ENCODE data around the gene CASKIN1. TPM values are rescaled to one million over a fixed set of nuclear protein-coding genes. Genes with fewer than 3 reads are reported as not detected.

Gene CASKIN1
- total RNA-seq, 4 donors from 2014 or later: 0.71 to 2.2 (median 1.3) TPM

GRCh38 chr16:2165861-2166260 lies 30.5 kb downstream of the CASKIN1 start:
- WGBS, 2 donors: 95 to 98% methylated on average over 11 to 12 of the region's 12 CpGs
- no peak for DNase-seq (ENCODE audit: low spot score in 2 of 2)
- no peak overlapping the region for H3K4me3 ChIP-seq (ENCODE audit: low read depth, poor library complexity, severe bottlenecking)
- TF ChIP-seq POLR2A (IDR thresholded peaks at IDR 0.05) (no peak), CTCF (IDR thresholded peaks at IDR 0.05) (no peak)
- intact Hi-C loops (cut with DNase I; ENCODE audit: low total_unique reads): no loop called here

DNA sequence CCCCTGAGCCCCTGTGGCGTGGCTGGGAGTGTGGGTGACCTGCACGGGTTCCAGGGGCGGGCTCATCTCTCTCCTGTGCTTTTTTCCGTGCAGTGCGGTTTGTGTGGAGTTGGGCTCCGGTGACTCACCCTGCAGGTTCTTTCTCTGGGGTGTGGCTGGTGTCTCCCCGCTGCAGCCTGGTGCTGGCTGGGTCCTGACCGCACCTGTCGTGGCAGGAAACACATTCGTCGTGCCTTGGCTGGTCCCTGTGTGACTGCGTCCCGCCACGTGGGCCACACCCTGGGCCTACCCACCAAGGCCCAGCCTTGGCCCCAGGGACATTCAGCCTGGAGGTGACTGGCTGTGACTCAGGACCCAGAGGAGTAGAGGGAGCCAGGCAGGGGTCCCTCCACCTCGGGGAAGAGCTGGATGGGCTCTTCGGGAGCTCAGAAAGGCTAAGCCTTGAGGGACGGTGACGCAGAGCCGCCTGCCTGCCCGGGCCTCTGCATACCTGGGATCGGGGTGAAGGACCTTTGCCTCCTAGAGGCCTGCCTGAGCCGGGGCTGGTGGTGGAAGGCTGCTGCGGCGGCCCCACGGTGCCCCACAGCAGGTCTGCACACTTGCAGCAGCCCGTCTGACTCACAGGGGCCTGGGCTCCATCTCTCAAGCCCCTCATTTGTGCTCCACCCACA lies 33.1 kb downstream of the CASKIN1 start:
- intact Hi-C loops (cut with DNase I; ENCODE audit: low total_unique reads): no loop called here
- H3K4me3 ChIP-seq (ENCODE audit: low read depth, poor library complexity, severe bottlenecking): no peak overlapping the region
- peak in 1 of 2 donors; percentile 77 for DNase-seq (ENCODE audit: low spot score in 2 of 2)
- 51 to 58% methylated on average over 11 to 25 of the region's 26 CpGs for WGBS, 2 donors
- no peak for TF ChIP-seq POLR2A (IDR thresholded peaks at IDR 0.05)
- no peak for TF ChIP-seq CTCF (IDR thresholded peaks at IDR 0.05)

- TF ChIP-seq CTCF (IDR thresholded peaks at IDR 0.05): no peak
- TF ChIP-seq POLR2A (IDR thresholded peaks at IDR 0.05): no peak
- WGBS, 2 donors: 37 to 62% methylated on average over 12 to 13 of the region's 13 CpGs
- no peak for DNase-seq (ENCODE audit: low spot score in 2 of 2)
- intact Hi-C loops (cut with DNase I; ENCODE audit: low total_unique reads): no loop called here
- no peak overlapping the region for H3K4me3 ChIP-seq (ENCODE audit: low read depth, poor library complexity, severe bottlenecking)
Observed at GRCh38 chr16:2162676-2163118, 33.7 kb downstream of the CASKIN1 start.

- DNase-seq (ENCODE audit: low spot score in 2 of 2): no peak
- TF ChIP-seq POLR2A (IDR thresholded peaks at IDR 0.05): no peak
- no peak for TF ChIP-seq CTCF (IDR thresholded peaks at IDR 0.05)
- H3K4me3 ChIP-seq (ENCODE audit: low read depth, poor library complexity, severe bottlenecking): no peak overlapping the region
- 57 to 72% methylated on average over 9 to 10 of the region's 10 CpGs for WGBS, 2 donors
- intact Hi-C loops (cut with DNase I; ENCODE audit: low total_unique reads): no loop called here
Observed at GRCh38 chr16:2161911-2162310, 34.5 kb downstream of the CASKIN1 start.

GRCh38 chr16:2160915-2161551 lies 35.4 kb downstream of the CASKIN1 start:
- H3K4me3 ChIP-seq (ENCODE audit: low read depth, poor library complexity, severe bottlenecking): no peak overlapping the region
- TF ChIP-seq CTCF (IDR thresholded peaks at IDR 0.05) (no peak), POLR2A (IDR thresholded peaks at IDR 0.05) (no peak)
- intact Hi-C loops (cut with DNase I; ENCODE audit: low total_unique reads): no loop called here
- DNase-seq (ENCODE audit: low spot score in 2 of 2): peak; percentile 66 to 94
- 23 to 38% methylated on average over 18 to 19 of the region's 20 CpGs for WGBS, 2 donors

All from lower leg skin (tissue), 4 donors.